Hematopoietic multipotent progenitor cell treated with erythropoietin and hydrocortisone succinate and interleukin-3 and kit ligand, for 15 days (in vitro differentiated cells): Measurements from ENCODE around the gene TNFRSF6B.

Experiments
- DNase-seq: peaks from one replicate; pipeline ENCODE4 v3.0.0-alpha.2; 2015; ENCODE audit warnings: low spot score

The TNFRSF6B gene

GRCh38 chr20:63697868-63698545 is 1.6 kb downstream of the TNFRSF6B start:
- no peak for DNase-seq

- no peak for DNase-seq
These were observed 2.5 kb downstream of the TNFRSF6B start for GRCh38 chr20:63698739-63699465.

GRCh38 chr20:63699466-63700198 is 3.2 kb downstream of the TNFRSF6B start:
- no peak for DNase-seq

- no peak for DNase-seq
These were observed 4.0 kb downstream of the TNFRSF6B start for GRCh38 chr20:63700199-63701050.

GRCh38 chr20:63701051-63701328 is 4.5 kb downstream of the TNFRSF6B start:
- DNase-seq, result no peak

GRCh38 chr20:63701329-63702035 is 5.0 kb downstream of the TNFRSF6B start:
- no peak for DNase-seq

GRCh38 chr20:63702036-63702665 is 5.7 kb downstream of the TNFRSF6B start:
- no peak for DNase-seq

GRCh38 chr20:63702751-63703470 is 6.5 kb downstream of the TNFRSF6B start:
- no peak for DNase-seq

- no peak for DNase-seq
These were observed 7.1 kb downstream of the TNFRSF6B start for GRCh38 chr20:63703471-63703975.

- no peak for DNase-seq
These were observed 7.7 kb downstream of the TNFRSF6B start for GRCh38 chr20:63703976-63704748.

- DNase-seq, result no peak
These were observed 8.3 kb downstream of the TNFRSF6B start for GRCh38 chr20:63704749-63705117.

- DNase-seq, result no peak
These were observed 9.0 kb downstream of the TNFRSF6B start for GRCh38 chr20:63705232-63706026.

GRCh38 chr20:63706027-63706695 is 9.7 kb downstream of the TNFRSF6B start:
- no peak for DNase-seq

- DNase-seq, result peak; percentile 50
These were observed 10.6 kb downstream of the TNFRSF6B start for GRCh38 chr20:63706852-63707557.

- DNase-seq, result peak; percentile 89
These were observed 11.3 kb downstream of the TNFRSF6B start, which contains the start of the genes ARFRP1 and ZGPAT for GRCh38 chr20:63707558-63708300. Gene ARFRP1 (minus strand): TSS chr20:63707976. CDS start chr20:63707091, 885 bp downstream. Gene ZGPAT (plus strand): TSS chr20:63708039. CDS start chr20:63708581, 542 bp downstream.
